Osteocyte (in vitro differentiated cells): ENCODE measurements around the gene POT1. TPM values are rescaled to one million over a fixed set of nuclear protein-coding genes. Genes with fewer than 3 reads are reported as not detected.
"Not testable (repeated sequence)": the region's sequence is repeated elsewhere in the genome, so short reads cannot be mapped to it uniquely, and the experiment has no call there.

ENCODE experiments used
- DNase-seq: peaks from one replicate; pipeline ENCODE4 v3.0.0; 2021; ENCODE audit warnings: mixed read lengths; ENCODE audit not compliant: unreplicated experiment; ENCODE audit errors: extremely low spot score
- H3K27ac Mint-ChIP-seq: one replicate; pipeline ENCODE4 v1.8.0; 2021; ENCODE audit warnings: mild to moderate bottlenecking, mixed read lengths; ENCODE audit not compliant: unreplicated experiment
- H3K27me3 Mint-ChIP-seq: one replicate; pipeline ENCODE4 v1.8.0; 2021; ENCODE audit warnings: mixed read lengths; ENCODE audit not compliant: unreplicated experiment
- H3K36me3 Mint-ChIP-seq: one replicate; pipeline ENCODE4 v1.8.0; 2021; ENCODE audit warnings: mixed read lengths; ENCODE audit not compliant: unreplicated experiment
- H3K4me1 Mint-ChIP-seq: one replicate; pipeline ENCODE4 v1.8.0; 2021; ENCODE audit warnings: mixed read lengths; ENCODE audit not compliant: unreplicated experiment
- H3K4me3 Mint-ChIP-seq: one replicate; pipeline ENCODE4 v1.8.0; 2021; ENCODE audit warnings: mild to moderate bottlenecking, moderate library complexity, mixed read lengths; ENCODE audit not compliant: unreplicated experiment
- H3K9me3 Mint-ChIP-seq: one replicate; pipeline ENCODE4 v1.8.0; 2021; ENCODE audit warnings: mixed read lengths; ENCODE audit not compliant: unreplicated experiment
- long read RNA-seq: library from polyadenylated mRNA; unstranded; transcript quantifications from one replicate; pipeline ENCODE4 v2.0.0, GENCODE V29; 2021
- total RNA-seq: library from RNA; stranded (reverse); gene quantifications from 2 replicates; pipeline ENCODE4 v1.2.1, GENCODE V29; 2021
- TF ChIP-seq, protein P1 (sequence below): fragments of 200-600 bp; sonication (generic); IDR thresholded peaks from 2 replicates; pipeline ENCODE4 v1.5.0; 2021; ENCODE audit warnings: antibody characterized with exemption, mild to moderate bottlenecking, moderate library complexity

Gene POT1, protein sequence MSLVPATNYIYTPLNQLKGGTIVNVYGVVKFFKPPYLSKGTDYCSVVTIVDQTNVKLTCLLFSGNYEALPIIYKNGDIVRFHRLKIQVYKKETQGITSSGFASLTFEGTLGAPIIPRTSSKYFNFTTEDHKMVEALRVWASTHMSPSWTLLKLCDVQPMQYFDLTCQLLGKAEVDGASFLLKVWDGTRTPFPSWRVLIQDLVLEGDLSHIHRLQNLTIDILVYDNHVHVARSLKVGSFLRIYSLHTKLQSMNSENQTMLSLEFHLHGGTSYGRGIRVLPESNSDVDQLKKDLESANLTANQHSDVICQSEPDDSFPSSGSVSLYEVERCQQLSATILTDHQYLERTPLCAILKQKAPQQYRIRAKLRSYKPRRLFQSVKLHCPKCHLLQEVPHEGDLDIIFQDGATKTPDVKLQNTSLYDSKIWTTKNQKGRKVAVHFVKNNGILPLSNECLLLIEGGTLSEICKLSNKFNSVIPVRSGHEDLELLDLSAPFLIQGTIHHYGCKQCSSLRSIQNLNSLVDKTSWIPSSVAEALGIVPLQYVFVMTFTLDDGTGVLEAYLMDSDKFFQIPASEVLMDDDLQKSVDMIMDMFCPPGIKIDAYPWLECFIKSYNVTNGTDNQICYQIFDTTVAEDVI
- total RNA-seq: 19.7 and 27.5 TPM in 2 replicates
- long read RNA-seq, full-length matches to known transcripts: 40 of 84 reads
- long read RNA-seq, partial matches to known transcripts: 21 of 84 reads
- long read RNA-seq, other reads (novel, unspliced or antisense): 23 of 84 reads

DNA sequence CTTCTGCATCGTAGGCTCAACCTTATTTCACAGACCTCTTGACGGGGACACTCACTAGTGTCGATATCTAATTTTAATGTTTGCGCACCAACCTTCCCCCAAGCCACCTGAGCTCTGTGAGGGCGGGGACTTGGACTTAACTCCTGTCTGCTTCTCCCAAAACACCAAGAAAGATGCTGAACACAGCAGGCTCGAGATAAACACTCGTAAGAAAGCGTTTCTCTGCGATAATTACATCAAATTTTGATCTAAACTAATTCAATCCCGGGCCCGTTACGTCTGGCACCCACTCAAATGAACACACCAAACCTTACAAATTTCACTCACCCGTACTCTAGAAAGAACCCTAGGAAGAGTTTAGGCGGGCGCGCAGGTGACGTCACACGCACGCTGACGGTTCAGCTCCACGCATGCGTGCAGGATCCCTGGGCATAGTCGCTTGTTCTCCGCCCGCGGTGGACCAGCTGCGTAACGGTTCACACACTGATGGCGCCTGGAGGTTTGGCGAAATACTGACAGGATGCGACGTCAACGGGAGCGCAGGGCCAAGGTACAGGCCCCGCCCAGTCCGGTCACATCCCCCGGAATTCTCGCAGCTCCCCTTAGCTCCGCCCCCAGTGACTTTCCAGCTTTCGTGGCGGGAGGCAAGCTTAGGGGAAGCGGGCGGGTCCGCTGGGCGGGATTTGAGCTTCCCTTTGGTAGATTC lies at the start of gene POT1:
Gene POT1 (minus strand): TSS at position 359 of the 706 bp plus-strand sequence. CDS start 32,652 bp downstream, outside the sequence.
- DNase-seq: peak; percentile 99
- peak within 1 kb of the TSS; percentile 96 for H3K4me3 Mint-ChIP-seq
- H3K4me1 Mint-ChIP-seq: peaks cover 29% of the 10 kb centered on the region
- peaks cover 6% of the 10 kb centered on the region for H3K27me3 Mint-ChIP-seq
- H3K27ac Mint-ChIP-seq: peak within 1 kb of the TSS; percentile 91
- H3K9me3 Mint-ChIP-seq: no peaks in the 10 kb centered on the region
- TF ChIP-seq, protein P1, sequence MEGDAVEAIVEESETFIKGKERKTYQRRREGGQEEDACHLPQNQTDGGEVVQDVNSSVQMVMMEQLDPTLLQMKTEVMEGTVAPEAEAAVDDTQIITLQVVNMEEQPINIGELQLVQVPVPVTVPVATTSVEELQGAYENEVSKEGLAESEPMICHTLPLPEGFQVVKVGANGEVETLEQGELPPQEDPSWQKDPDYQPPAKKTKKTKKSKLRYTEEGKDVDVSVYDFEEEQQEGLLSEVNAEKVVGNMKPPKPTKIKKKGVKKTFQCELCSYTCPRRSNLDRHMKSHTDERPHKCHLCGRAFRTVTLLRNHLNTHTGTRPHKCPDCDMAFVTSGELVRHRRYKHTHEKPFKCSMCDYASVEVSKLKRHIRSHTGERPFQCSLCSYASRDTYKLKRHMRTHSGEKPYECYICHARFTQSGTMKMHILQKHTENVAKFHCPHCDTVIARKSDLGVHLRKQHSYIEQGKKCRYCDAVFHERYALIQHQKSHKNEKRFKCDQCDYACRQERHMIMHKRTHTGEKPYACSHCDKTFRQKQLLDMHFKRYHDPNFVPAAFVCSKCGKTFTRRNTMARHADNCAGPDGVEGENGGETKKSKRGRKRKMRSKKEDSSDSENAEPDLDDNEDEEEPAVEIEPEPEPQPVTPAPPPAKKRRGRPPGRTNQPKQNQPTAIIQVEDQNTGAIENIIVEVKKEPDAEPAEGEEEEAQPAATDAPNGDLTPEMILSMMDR: no peak
- H3K36me3 Mint-ChIP-seq: peaks cover 7% of the 10 kb centered on the region

DNA sequence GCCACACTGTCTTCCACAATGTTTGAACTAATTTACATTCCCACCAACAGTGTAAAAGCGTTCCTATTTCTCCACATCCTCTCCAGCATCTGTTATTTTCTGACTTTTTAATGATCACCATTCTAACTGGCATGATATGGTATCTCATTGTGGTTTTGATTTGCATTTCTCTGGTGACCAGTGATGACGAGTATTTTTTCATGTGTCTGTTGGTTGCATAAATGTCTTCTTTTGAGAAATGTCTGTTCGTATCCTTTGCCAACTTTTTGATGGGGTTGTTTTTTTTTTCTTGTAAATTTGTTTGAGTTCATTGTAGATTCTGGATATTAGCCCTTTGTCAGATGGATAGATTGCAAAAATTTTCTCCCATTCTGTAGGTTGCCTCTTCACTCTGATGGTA lies 45.5 kb upstream of the POT1 start:
- H3K36me3 Mint-ChIP-seq, H3K27ac Mint-ChIP-seq, H3K27me3 Mint-ChIP-seq, DNase-seq, H3K4me1 Mint-ChIP-seq, H3K4me3 Mint-ChIP-seq: not testable (repeated sequence)
- H3K9me3 Mint-ChIP-seq: peaks cover 12% of the 10 kb centered on the region

DNA sequence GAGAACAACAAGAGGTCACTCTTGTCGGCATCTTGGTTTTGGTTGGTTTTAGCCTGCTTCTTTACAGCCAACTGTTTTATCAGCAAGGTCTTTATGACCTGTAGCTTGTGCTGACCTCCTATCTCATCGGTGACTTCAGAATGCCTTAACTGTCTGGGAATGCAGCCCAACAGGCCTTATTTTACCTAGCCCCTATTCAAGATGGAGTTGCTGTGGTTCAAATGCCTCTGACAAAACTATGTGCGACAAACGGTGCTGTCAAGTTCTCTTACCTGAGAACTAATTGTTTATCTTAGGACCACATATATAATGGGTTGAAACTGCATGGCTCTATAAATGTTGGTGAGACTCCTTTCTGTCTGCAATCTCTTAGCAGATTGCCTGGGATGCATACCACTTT lies 35.9 kb upstream of the POT1 start:
- H3K27ac Mint-ChIP-seq: no peak overlapping the region
- TF ChIP-seq, protein P1: no peak
- H3K36me3 Mint-ChIP-seq: no peaks in the 10 kb centered on the region
- peaks cover 5% of the 10 kb centered on the region for H3K27me3 Mint-ChIP-seq
- no peak overlapping the region for H3K4me3 Mint-ChIP-seq
- no peaks in the 10 kb centered on the region for H3K4me1 Mint-ChIP-seq
- H3K9me3 Mint-ChIP-seq: no peaks in the 10 kb centered on the region
- DNase-seq: no peak

DNA sequence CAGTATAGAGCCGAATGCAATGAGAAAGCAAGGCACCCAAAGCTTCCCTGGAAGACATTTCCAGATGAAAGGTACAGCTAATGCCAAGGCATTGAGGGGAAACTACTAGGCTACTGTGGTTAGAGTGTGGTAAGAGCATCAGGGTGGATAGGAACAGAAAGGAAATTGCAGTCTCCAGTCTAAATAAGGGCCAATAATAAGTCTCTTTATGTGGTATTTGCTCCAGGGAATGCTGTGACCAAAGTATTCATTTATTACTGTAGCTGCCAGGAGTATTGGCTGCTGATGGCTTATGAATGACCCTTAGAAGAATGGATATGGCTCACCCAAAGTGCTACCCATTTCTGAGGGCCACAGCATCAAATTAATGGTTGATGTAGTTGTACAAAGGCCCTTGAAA lies 30.1 kb upstream of the POT1 start:
- Mint-ChIP-seq H3K27ac (no peak overlapping the region), H3K4me3 (no peak overlapping the region), H3K36me3 (no peaks in the 10 kb centered on the region), H3K27me3 (peaks cover 5% of the 10 kb centered on the region), H3K9me3 (peaks cover 7% of the 10 kb centered on the region), H3K4me1 (no peaks in the 10 kb centered on the region)
- no peak for DNase-seq
- TF ChIP-seq, protein P1: no peak

DNA sequence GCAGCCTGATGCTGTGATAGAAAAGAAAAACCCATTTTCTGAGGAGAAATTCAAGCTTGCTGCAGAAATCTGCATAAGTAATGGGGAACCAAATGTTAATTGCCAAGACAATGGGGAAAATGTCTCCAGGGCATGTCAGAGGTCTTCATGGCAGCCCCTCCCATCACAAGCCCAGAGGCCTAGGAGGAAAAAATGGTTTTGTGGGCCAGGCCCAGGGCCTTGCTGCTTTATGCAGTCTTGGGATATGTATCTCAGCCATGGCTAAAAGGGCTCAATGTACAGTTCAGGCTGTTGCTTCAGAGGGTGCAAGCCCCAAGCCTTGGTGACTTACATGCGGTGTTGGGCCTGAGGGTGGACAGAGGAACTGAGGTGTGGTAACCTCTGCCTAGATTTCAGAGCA lies 28.3 kb upstream of the POT1 start:
- not testable (repeated sequence) for DNase-seq, H3K27ac Mint-ChIP-seq, H3K9me3 Mint-ChIP-seq

More for the DNA sequence above, 28.3 kb upstream of the POT1 start:
- H3K4me3 Mint-ChIP-seq, H3K4me1 Mint-ChIP-seq, H3K27me3 Mint-ChIP-seq, H3K36me3 Mint-ChIP-seq: not testable (repeated sequence)
